Stimulated activated CD8-positive, alpha-beta memory T cell treated with anti-CD3 and anti-CD28 coated beads, Interleukin-15, amount 100 ng/mL, for 48 hours (primary cell): ENCODE results near the gene NATD1.
"Not testable (repeated sequence)": the region's sequence is repeated elsewhere in the genome, so short reads cannot be mapped to it uniquely, and the experiment has no call there.

Experiments used
- DNase-seq, 2 donors: peaks; one replicate each; pipeline ENCODE4 v3.0.0-alpha.2; 2020; ENCODE audit warnings: low read depth in 2 of 2

Gene NATD1

DNA sequence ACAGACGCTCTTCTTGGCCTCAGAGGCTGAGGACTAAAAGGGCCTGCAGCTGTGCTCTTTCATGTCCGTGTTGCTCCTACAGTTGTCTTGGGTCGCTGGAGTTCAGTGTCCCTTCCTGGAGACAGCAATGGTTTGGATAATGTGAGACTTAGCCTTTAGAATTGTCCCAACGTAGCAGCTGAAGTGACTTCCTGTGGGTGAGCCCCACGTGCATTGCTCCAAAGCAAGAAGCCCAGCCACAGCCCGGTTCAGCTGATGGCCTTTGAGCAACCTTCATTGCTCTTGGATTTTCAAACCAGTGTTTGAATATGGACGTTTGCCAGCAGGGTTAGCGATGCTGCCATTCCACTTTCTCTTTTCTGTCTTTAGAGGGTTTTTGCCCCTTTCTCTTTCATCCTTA, 59.0 kb downstream of the NATD1 start:
- no peak for DNase-seq

DNA sequence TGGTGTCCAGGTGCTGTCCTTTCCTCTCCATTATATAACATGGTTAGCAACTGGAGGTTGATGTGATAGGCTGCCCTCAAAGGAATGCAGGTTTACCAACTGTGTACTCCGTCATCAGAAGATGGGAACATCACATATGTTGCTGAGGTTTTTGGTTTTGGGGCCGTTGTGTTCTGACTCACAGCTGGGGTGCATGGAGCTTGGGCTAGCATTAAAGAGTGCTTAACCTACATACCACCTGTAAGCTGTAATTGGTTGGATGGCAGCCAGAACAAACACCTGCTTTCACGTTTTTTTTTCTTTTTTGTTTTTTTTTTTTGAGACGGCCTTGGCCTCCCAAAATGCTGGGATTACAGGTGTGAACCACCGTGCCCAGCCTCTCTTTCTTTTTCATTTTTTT, 60.2 kb downstream of the NATD1 start:
- DNase-seq, result no peak

DNA sequence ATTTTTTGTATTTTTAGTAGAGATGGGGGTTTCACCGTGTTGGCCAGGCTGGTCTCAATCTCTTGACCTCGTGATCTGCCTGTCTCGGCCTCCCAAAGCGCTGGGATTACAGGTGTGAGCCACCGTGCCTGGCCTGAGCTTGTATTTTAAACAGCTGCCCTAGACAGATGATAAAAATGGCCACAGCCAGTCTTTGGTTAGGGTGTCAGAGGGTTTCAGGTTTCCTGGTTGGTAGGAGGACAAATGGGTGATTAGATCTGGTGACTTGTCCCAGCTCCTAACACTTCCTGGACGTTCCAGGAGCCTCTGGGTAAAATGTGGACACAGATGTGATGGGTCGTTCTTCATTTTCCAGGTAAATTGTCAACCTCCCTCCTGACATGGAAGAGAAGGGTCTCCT, 60.8 kb downstream of the NATD1 start:
- DNase-seq, result not testable (repeated sequence)

DNA sequence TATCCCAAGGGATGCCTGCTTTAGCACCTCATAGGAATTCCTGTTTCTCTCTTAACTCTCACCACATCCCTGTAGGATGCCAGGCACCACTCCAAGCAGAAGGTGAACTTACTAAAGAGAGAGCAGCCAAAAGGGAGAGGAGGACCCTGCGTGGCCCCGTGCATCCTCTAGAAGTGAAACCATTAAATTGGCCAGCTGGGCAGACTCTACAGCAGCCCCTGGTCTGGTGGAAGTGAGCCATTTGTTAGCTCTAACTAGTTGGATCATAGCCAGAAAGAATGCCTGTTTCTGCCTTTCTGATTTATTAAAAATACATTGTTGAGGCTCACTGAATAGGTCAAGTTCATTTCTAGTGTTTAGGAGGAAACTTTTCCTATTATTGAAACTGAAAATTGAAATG, 61.5 kb downstream of the NATD1 start:
- no peak for DNase-seq

DNA sequence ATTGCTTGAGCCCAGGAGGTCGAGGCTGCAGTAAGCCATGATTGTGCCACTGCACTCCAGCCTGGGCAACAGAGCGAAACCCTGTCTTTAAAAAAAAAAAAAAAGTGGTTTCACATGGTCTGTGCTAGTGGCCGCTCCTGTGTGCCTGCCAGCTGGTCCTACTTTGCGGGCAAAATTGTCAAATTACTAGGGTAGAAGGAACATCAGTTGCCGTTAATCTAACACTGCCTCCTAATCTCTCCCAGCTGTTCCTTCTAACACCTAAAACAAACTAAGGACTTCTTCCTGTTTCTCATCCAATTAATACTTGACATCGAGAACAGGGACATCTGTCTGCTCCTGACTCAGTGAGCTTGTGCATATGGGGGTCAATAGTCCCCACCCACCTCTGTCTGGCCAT, 63.1 kb downstream of the NATD1 start:
- no peak for DNase-seq

DNA sequence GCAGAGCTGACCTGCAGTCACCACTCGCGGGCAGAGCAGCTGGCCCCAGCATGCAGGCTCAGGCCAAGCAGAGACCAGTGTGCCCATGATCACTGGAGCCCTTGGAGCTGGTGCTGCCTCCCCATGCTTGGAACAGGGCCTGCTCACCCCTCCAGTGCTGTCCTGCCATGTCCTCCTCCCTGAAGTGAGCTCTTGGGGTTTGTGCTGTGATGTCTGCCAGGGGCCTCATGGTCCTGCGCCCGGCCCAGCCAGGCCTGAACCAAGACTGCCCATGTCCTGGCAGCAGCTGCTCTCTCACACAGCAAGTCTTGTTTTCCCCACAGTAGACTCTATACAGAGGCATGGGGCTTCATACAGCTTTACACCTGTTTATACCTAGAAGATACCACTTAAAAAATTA, 63.8 kb downstream of the NATD1 start:
- DNase-seq, result no peak
